Stimulated activated CD8-positive, alpha-beta memory T cell treated with anti-CD3 and anti-CD28 coated beads, Interleukin-4, amount 100 ng/mL, for 4 hours (primary cell): ENCODE results near the gene CD200R1.

Source experiments
- DNase-seq, 2 donors: peaks; one replicate each; pipeline ENCODE4 v3.0.0-alpha.2; 2020; ENCODE audit warnings: low read depth in 2 of 2, low spot score in 1 of 2

Gene CD200R1, protein sequence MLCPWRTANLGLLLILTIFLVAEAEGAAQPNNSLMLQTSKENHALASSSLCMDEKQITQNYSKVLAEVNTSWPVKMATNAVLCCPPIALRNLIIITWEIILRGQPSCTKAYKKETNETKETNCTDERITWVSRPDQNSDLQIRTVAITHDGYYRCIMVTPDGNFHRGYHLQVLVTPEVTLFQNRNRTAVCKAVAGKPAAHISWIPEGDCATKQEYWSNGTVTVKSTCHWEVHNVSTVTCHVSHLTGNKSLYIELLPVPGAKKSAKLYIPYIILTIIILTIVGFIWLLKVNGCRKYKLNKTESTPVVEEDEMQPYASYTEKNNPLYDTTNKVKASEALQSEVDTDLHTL

DNA sequence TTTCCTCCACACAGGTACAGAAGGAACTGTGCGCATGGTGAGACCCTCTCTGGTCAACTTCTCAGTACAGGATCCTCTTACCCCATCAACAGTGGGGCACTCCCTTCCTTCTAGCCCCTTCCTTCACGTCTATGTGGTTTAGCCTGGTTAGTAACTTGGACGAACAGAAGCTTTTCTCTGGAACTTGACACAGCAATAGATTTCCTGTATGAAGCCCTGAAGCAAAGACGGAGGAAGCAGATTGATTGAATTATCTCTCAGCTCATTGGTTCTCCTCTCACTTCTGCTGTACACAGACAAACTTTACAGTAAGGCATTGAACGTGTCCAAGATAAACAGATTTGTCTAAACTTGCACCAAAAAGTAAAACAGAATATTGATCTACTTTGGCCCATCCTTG is at the start of gene CD200R1:
TSS of gene CD200R1 (minus strand) at position 210 of the 400 bp plus-strand sequence. CDS start 246 bp downstream, outside the sequence.
- DNase-seq, result no peak

- no peak for DNase-seq
Observed at GRCh38 chr3:113021471-113021870, 46.6 kb upstream of the CD200R1 start.

DNA sequence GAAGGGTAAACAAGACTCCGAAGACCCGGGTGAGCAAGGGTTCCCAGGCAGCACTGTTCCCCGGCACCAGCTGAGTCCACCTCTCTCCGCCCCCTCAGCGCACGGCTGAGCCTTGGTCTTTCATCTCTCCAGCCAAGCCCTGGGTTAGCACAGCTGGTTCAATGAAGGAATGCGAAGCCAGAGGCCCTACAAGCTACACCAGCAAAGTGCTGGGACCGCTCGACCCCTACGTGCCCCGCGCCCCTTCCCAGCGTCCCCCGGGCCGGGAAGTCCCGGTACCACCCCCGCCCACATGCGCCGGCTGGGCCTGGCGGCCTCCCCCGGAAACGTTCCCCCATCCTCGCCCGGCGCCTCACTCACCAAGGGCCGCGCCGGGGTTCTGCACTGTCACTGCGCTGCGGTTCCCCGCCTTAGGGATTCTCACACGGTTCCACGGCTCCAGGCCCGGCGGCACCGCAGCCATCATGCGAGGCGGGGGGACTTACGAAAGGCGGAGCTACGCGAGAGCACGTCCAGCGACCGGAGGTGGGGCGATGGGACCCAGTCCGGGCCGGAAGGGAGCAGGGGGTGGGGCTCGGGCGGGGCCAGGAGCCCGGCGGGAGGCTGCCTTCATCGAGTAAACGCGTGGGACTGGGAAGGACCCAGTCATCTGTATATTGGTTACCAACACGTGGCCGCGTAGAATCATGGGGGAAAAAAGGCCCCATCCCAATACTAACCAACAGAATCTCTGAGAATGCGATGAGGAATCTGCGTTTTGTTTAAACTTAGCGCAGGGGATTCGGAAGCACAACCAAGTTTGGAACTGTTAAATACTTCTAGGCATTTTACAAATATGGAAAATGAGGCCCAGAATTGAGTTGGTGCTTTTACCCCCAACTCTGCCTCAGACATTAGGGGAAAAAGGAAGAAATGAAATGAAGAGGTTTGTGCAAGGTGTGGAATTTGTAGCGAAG is 44.6 kb upstream of the CD200R1 start:
- peak; percentile 68 to 82 for DNase-seq

GRCh38 chr3:113018536-113019181 is 43.8 kb upstream of the CD200R1 start:
- no peak for DNase-seq

DNA sequence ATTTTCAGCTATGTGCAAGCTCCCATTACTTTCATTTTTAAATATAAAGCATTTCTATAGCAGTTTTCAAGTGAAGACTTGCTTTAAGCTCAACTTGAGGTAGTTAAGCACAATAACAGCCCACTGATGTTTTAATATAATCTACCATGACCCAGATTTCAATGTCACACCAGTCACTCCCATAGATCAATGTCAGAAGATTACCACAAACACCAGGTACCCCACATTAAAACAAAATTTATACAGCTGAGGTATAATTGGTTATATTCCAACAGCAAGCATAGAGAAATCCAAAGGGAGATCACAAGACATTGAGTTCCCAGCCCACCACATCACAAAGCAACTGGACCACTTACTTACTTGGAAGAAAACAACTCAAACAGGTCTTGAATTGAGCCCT is 38.7 kb upstream of the CD200R1 start:
- DNase-seq, result no peak

DNA sequence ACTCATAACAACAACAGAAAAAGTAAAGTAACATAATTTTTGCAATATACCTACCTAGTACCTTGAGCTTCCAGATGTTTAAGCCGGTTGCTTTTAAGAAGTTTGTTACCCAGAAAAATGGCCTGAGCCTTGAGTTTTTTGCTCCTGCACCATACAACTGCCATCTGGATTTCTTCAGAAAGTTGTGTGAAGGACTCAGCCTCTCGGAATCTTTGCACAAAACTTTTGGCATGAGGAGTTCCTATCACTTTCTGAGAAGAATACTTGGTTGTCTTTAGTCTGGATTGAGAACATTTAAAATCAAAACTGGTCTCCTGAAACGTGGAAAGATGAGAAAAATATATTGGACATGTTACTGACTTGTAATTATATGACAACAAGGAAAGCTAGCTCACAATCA is 33.2 kb upstream of the CD200R1 start:
- DNase-seq, result no peak

GRCh38 chr3:113006359-113007056 is 31.6 kb upstream of the CD200R1 start:
- no peak for DNase-seq

- no peak for DNase-seq
Observed at GRCh38 chr3:113005611-113006010, 30.7 kb upstream of the CD200R1 start.

GRCh38 chr3:113002679-113003078 is 27.8 kb upstream of the CD200R1 start:
- no peak for DNase-seq

GRCh38 chr3:113002037-113002436 is 27.1 kb upstream of the CD200R1 start:
- no peak for DNase-seq

GRCh38 chr3:113000691-113001090 is 25.8 kb upstream of the CD200R1 start:
- no peak for DNase-seq

DNA sequence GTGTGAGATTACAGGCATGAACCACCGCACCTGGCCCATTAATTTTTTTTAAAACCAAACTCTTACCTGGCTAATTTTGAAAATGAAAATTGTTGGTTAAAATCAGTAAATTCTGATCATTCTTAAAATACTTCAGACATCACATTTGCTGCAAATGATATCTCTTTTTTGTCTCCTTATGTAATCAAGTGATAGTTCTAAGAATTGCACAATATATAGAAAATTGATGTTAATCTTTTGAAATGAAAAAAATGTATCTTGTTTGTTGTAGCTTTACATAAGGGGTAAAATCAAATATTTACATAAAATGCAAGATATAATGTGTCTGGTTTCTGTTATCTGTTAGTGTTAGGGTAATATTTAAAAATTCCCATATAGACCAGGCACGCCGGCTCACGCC is 20.9 kb upstream of the CD200R1 start:
- no peak for DNase-seq

DNA sequence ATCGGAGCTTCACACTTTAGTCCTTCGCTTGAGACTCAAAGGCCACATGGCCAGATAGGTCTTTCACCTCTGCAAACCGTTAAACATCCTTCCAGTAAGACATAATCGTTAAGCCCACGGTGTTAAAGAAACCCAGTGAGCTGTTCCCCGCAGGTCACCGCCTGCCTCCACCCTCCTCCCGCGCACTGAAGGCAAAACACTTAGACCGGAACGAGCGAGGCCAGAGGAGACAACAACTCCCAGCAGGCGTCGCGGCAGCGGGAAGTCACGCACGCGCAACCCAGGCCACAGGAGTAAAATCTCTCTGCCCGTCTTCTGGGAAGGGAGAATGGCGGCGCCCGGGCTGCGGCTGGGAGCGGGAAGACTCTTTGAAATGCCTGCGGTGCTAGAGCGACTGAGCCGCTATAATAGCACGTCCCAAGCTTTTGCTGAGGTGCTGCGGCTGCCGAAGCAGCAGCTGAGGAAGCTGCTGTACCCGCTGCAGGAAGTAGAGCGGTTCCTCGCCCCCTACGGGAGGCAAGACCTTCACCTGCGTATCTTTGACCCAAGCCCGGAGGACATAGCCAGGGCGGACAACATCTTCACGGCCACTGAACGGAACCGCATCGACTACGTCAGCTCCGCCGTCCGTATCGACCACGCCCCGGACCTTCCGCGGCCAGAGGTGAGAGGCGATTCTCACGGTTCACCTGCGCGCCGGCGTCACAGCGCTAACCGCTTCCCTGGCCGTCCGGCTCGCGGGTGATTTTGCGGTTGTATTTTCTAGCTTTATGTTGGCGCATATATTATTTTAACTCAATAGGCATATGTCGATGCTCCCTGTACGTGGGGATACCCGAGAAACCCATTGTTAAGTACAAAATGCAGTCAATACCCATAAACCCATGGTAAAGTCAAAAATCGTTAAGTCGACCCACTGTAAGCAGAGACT is 16.0 kb upstream of the CD200R1 start, which contains the start of gene GTPBP8:
TSS of gene GTPBP8 (plus strand) at position 313 of the 931 bp plus-strand sequence. CDS start at position 329, 16 bp downstream.
- DNase-seq, result peak; percentile 52 to 68

- DNase-seq, result no peak
Observed at GRCh38 chr3:112987710-112988334, 12.9 kb upstream of the CD200R1 start.

GRCh38 chr3:112984485-112984884 is 9.6 kb upstream of the CD200R1 start:
- DNase-seq, result no peak

GRCh38 chr3:112982710-112983109 is 7.8 kb upstream of the CD200R1 start:
- no peak for DNase-seq

GRCh38 chr3:112980080-112980479 is 5.2 kb upstream of the CD200R1 start:
- DNase-seq, result no peak

GRCh38 chr3:112979244-112979832 is 4.4 kb upstream of the CD200R1 start:
- no peak for DNase-seq

GRCh38 chr3:112976953-112977352 is 2.0 kb upstream of the CD200R1 start:
- DNase-seq, result no peak
